ENCODE results near the gene CDHR4.

The CDHR4 gene

GRCh38 chr3:49807431-49808114 is 7.9 kb upstream of the CDHR4 start:
- H3K4me3 ChIP-seq (ENCODE audit: low read depth, low read length, poor library complexity, severe bottlenecking) = no peak overlapping the region
- TF ChIP-seq EZH2 (IDR thresholded peaks at IDR 0.05; ENCODE audit: borderline replicate concordance, low read length) (no peak), CTCF (IDR thresholded peaks at IDR 0.05; ENCODE audit: low read length) (no peak)
- no peaks in the 10 kb centered on the region for H3K9me3 ChIP-seq (ENCODE audit: low read length)
- peaks cover 22% of the 10 kb centered on the region for H3K4me1 ChIP-seq (ENCODE audit: insufficient read depth, low read length, severe bottlenecking)
- no peak overlapping the region for H3K9ac ChIP-seq (ENCODE audit: low read length)
- no peaks in the 10 kb centered on the region for H3K9me2 ChIP-seq (ENCODE audit: low read depth, low read length)
- no peak overlapping the region for H3K4me2 ChIP-seq (ENCODE audit: low read length)
- no peak overlapping the region for H2AFZ ChIP-seq (ENCODE audit: low read length)
- H3K36me3 ChIP-seq (ENCODE audit: insufficient read depth, low read length) = no peaks in the 10 kb centered on the region
- no peaks in the 10 kb centered on the region for H3K27me3 ChIP-seq (ENCODE audit: insufficient read depth, low read length)
- no peaks in the 10 kb centered on the region for H3K79me2 ChIP-seq (ENCODE audit: insufficient read depth, low read length)
- H3K27ac ChIP-seq (ENCODE audit: low read depth, low read length, poor library complexity, severe bottlenecking) = no peak overlapping the region
- H4K20me1 ChIP-seq (ENCODE audit: insufficient read depth, low read length) = no peaks in the 10 kb centered on the region
- no peaks in the 10 kb centered on the region for H3F3A ChIP-seq (ENCODE audit: insufficient read depth, low read length)

GRCh38 chr3:49806850-49807249 is 7.2 kb upstream of the CDHR4 start:
- Histone ChIP-seq H3K9me3 (ENCODE audit: low read length) (no peaks in the 10 kb centered on the region), H3K4me1 (ENCODE audit: insufficient read depth, low read length, severe bottlenecking) (peaks cover 25% of the 10 kb centered on the region), H3K79me2 (ENCODE audit: insufficient read depth, low read length) (no peaks in the 10 kb centered on the region), H2AFZ (ENCODE audit: low read length) (no peak overlapping the region), H3K4me3 (ENCODE audit: low read depth, low read length, poor library complexity, severe bottlenecking) (no peak overlapping the region), H3K27me3 (ENCODE audit: insufficient read depth, low read length) (no peaks in the 10 kb centered on the region), H3K9me2 (ENCODE audit: low read depth, low read length) (no peaks in the 10 kb centered on the region), H3F3A (ENCODE audit: insufficient read depth, low read length) (no peaks in the 10 kb centered on the region), H4K20me1 (ENCODE audit: insufficient read depth, low read length) (no peaks in the 10 kb centered on the region), H3K27ac (ENCODE audit: low read depth, low read length, poor library complexity, severe bottlenecking) (no peak overlapping the region), H3K9ac (ENCODE audit: low read length) (no peak overlapping the region), H3K4me2 (ENCODE audit: low read length) (no peak overlapping the region), H3K36me3 (ENCODE audit: insufficient read depth, low read length) (no peaks in the 10 kb centered on the region)
- no peak for TF ChIP-seq EZH2 (IDR thresholded peaks at IDR 0.05; ENCODE audit: borderline replicate concordance, low read length)
- TF ChIP-seq CTCF (IDR thresholded peaks at IDR 0.05; ENCODE audit: low read length) = no peak

GRCh38 chr3:49805897-49806701 is 6.4 kb upstream of the CDHR4 start:
- peaks cover 25% of the 10 kb centered on the region for H3K4me1 ChIP-seq (ENCODE audit: insufficient read depth, low read length, severe bottlenecking)
- no peak overlapping the region for H3K4me3 ChIP-seq (ENCODE audit: low read depth, low read length, poor library complexity, severe bottlenecking)
- no peaks in the 10 kb centered on the region for H3K27me3 ChIP-seq (ENCODE audit: insufficient read depth, low read length)
- H3K27ac ChIP-seq (ENCODE audit: low read depth, low read length, poor library complexity, severe bottlenecking) = no peak overlapping the region
- H3K4me2 ChIP-seq (ENCODE audit: low read length) = no peak overlapping the region
- H3K79me2 ChIP-seq (ENCODE audit: insufficient read depth, low read length) = no peaks in the 10 kb centered on the region
- TF ChIP-seq CTCF (IDR thresholded peaks at IDR 0.05; ENCODE audit: low read length) (no peak), EZH2 (IDR thresholded peaks at IDR 0.05; ENCODE audit: borderline replicate concordance, low read length) (no peak)
- H4K20me1 ChIP-seq (ENCODE audit: insufficient read depth, low read length) = no peaks in the 10 kb centered on the region
- no peaks in the 10 kb centered on the region for H3F3A ChIP-seq (ENCODE audit: insufficient read depth, low read length)
- no peaks in the 10 kb centered on the region for H3K36me3 ChIP-seq (ENCODE audit: insufficient read depth, low read length)
- H3K9me2 ChIP-seq (ENCODE audit: low read depth, low read length) = no peaks in the 10 kb centered on the region
- H3K9me3 ChIP-seq (ENCODE audit: low read length) = no peaks in the 10 kb centered on the region
- H3K9ac ChIP-seq (ENCODE audit: low read length) = no peak overlapping the region
- no peak overlapping the region for H2AFZ ChIP-seq (ENCODE audit: low read length)
